ENCODE data around the gene MAP4K3. TPM values are rescaled to one million over a fixed set of nuclear protein-coding genes. Genes with fewer than 3 reads are reported as not detected.
"Not testable (repeated sequence)": the region's sequence is repeated elsewhere in the genome, so short reads cannot be mapped to it uniquely, and the experiment has no call there.

MAP4K3 gene
- total RNA-seq, 1 experiment from 2014 or later = 73.1 TPM

DNA sequence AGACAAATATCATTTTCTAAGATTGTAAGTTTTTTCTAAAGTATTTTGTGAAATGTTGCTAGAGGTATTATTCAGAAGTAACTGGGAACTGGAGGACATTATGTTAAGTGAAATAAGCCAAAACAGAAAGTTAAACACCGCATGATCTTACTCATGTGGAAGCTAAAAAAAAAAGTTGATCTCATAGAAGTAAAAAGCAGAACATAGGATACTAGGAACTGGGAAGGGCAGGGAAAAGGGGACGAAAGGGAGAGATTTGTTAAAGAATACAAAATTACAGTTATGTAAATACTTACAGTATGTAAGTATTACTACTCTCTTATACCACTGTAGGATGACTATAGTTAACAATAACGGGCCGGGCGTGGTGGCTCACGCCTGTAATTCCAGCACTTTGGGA, 146.7 kb downstream of the MAP4K3 start:
- DNase-seq (ENCODE audit: low read depth, low spot score) = no peak
- in situ Hi-C loops (cut with HindIII; ENCODE audit: low pct_unique_long_range_greater_than_20kb, low sequenced_read_pairs) = no loop called here

DNA sequence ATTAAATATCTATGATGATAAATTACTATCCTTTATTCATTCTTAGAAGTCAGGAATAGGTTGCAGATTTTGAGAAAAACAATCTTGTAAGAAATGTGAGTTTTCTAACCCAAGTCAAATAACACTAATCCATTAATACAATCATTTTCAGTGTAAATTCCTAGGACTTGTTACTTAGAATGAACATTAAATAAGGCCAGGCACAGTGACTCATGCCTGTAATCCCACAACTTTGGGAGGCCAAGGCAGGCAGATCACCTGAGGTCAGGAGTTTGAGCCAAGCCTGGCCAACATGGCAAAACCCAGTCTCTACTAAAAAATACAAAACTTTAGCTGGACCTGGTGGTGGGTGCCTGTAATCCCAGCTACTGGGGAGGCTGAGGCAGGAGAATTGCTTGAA, 147.5 kb downstream of the MAP4K3 start:
- in situ Hi-C loops (cut with HindIII; ENCODE audit: low pct_unique_long_range_greater_than_20kb, low sequenced_read_pairs) = no loop called here
- no peak for DNase-seq (ENCODE audit: low read depth, low spot score)

DNA sequence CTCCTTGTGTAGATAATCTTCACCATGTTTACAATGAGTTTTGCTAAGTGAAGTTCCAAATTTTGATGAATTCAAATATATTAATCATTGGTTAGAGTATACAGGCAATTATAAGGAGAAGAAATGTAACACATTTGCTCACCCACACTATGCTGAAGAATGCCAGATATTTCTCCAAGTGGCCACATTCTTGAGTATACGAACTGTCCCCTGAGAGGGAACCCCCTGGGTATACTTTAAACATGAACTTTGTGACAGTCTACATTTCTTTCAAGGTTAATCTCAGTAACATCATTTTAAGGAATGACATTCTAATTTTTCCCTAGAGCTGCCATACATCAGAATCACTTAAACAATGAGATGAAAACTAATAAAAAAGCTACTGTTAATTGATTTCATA, 153.5 kb downstream of the MAP4K3 start:
- no peak for DNase-seq (ENCODE audit: low read depth, low spot score)
- in situ Hi-C loops (cut with HindIII; ENCODE audit: low pct_unique_long_range_greater_than_20kb, low sequenced_read_pairs) = no loop called here

DNA sequence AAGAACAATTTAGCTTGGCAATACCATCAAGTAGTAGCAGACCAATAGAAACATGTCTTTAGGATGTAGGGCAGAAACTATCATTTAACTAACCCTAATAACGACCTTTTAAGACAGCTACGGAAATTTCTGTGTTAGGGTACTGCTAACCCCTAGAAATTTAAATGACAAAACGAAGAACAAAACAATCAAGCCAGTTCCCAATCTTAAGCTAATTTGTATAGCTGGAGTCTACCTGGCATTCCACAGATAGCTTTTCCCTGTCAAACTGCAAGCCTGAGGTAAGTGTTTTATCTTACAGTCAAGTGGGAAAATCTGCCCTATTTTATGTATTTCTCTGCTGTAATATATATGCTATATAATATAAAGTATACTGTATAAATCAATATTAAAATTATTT, 155.7 kb downstream of the MAP4K3 start:
- in situ Hi-C loops (cut with HindIII; ENCODE audit: low pct_unique_long_range_greater_than_20kb, low sequenced_read_pairs) = no loop called here
- no peak for DNase-seq (ENCODE audit: low read depth, low spot score)

- no peak for DNase-seq (ENCODE audit: low read depth, low spot score)
- in situ Hi-C loops (cut with HindIII; ENCODE audit: low pct_unique_long_range_greater_than_20kb, low sequenced_read_pairs) = no loop called here
Measured at GRCh38 chr2:39275016-39275415, 162.1 kb downstream of the MAP4K3 start.

DNA sequence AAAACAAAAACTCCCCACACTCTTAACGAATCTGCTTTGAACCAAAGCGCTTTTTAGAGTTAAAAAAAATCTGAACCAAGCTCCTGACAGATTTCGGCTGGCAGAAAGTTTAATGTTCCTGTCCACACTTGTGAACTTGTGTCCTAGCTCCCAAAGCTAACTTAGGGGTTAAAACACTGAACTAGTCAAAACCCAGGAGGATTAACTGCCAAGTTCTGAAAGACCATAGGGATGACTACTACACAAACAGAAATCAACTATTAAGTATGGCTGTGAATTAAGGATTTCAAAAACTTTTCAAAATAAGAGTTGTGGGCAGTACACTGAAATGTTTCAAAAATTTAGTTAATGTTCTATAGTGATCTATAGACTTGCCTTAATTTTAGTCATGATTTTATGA, 167.1 kb downstream of the MAP4K3 start:
- in situ Hi-C loops (cut with HindIII; ENCODE audit: low pct_unique_long_range_greater_than_20kb, low sequenced_read_pairs) = no loop called here
- no peak for DNase-seq (ENCODE audit: low read depth, low spot score)

DNA sequence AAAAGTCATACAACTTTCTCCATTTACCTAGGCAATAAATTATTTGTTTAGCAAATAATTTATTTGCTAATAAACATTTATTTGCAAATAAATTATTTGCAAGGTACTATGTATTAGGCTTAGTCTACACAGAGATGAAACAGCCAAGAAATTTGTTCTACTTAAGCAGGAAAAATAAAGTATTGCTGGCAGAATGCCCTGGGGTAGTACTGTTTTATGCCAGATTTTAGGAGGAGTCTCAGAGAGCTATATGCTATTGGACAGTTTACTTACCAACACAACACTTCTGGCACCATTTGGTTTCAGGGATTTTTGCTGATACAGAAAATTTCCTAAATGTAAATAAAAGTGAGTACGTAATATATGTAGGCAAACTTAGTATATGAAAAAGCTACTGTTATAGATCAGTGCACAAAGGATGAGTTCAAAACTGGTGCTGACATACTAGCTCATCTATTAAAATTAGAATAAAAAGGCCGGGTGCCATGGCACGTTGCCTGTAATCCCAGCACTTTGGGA, 170.1 kb downstream of the MAP4K3 start:
- DNase-seq (ENCODE audit: low read depth, low spot score) = no peak
- in situ Hi-C loops (cut with HindIII; ENCODE audit: low pct_unique_long_range_greater_than_20kb, low sequenced_read_pairs) = no loop called here

DNA sequence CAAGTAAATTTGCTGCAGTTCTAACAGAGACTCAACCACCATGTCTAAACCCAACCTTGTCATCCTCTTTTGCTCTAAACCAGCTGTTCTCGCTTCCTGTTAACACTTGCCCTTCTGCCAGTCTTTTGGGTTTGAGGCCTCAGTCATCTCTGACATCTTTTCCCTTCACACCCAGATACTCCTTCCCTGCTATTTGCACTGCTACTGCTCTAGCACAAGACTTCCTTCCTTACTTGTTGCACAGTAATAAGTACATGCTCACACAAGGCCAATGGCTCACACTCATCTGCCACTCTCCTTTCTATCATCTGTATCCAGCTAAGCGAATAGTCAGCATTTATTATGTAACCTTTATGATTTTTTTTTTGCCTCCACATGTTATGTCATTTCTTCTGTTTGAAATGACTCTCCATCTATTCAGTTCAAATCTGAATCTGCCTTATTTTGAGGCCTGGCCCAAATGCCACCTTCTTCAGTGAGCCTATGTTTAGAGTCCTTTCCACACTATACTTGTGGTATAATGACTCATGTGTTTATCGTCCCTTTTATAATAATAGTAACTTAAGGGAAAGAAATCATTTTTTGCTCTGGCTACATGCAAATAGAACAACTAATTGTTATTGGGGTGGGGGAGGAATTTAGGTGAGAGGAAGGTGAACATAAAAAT, 170.8 kb downstream of the MAP4K3 start:
- in situ Hi-C loops (cut with HindIII; ENCODE audit: low pct_unique_long_range_greater_than_20kb, low sequenced_read_pairs) = no loop called here
- no peak for DNase-seq (ENCODE audit: low read depth, low spot score)

- in situ Hi-C loops (cut with HindIII; ENCODE audit: low pct_unique_long_range_greater_than_20kb, low sequenced_read_pairs) = no loop called here
- no peak for DNase-seq (ENCODE audit: low read depth, low spot score)
Measured at GRCh38 chr2:39265315-39265714, 171.8 kb downstream of the MAP4K3 start.

GRCh38 chr2:39264733-39265132, 172.4 kb downstream of the MAP4K3 start:
- in situ Hi-C loops (cut with HindIII; ENCODE audit: low pct_unique_long_range_greater_than_20kb, low sequenced_read_pairs) = no loop called here
- DNase-seq (ENCODE audit: low read depth, low spot score) = no peak

DNA sequence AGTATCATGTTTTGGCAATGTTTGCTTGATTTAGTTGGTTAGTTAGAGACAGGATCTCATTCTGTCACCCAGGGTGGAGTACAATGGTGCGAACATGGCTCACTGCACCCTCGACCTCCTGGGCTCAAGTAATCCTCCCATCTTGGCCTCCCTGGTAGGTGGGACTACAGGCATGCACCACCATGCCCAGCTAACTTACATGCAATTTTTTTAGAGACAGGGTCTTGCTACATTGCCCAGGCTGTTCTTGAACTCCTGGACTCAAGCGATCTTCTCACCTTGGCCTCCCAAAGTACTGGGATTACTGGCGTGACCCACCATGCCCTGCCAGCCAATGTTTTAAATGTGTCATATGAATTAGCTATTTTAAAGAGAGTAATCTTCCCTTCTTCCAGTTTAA, 177.0 kb downstream of the MAP4K3 start:
- in situ Hi-C loops (cut with HindIII; ENCODE audit: low pct_unique_long_range_greater_than_20kb, low sequenced_read_pairs) = no loop called here
- no peak for DNase-seq (ENCODE audit: low read depth, low spot score)

GRCh38 chr2:39256040-39256439, 181.0 kb downstream of the MAP4K3 start:
- in situ Hi-C loops (cut with HindIII; ENCODE audit: low pct_unique_long_range_greater_than_20kb, low sequenced_read_pairs) = no loop called here
- DNase-seq (ENCODE audit: low read depth, low spot score) = no peak

DNA sequence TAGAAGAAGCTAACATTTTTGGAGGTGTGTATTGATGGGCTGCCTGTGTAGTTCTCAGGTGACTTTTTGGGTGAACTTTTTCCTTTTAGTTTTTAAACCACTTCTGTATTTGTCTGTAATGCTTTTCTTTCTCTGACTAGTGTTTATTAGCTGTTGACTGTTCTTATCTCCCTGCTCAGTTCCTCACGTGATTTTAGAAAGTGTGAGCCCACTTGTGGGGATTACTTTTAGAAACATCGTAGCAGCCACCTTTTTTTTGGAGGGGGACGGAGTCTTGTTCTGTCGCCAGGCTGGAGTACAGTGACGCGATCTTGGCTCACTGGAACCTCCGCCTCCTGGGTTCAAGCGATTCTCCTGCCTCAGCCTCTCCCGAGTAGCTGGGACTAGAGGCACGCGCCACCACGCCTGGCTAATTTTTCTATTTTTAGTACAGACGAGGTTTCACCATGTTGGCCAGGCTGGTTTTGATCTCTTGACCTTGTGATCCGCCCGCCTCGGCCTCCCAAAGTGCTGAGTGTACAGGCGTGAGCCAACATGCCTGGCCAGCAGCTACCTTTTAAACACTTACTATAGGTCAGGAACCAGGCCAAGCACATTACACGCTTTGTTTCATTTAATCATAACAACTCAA, 184.1 kb downstream of the MAP4K3 start:
- in situ Hi-C loops (cut with HindIII; ENCODE audit: low pct_unique_long_range_greater_than_20kb, low sequenced_read_pairs) = no loop called here
- no peak for DNase-seq (ENCODE audit: low read depth, low spot score)

- in situ Hi-C loops (cut with HindIII; ENCODE audit: low pct_unique_long_range_greater_than_20kb, low sequenced_read_pairs) = no loop called here
Measured at GRCh38 chr2:39247512-39248043, 189.5 kb downstream of the MAP4K3 start.

DNA sequence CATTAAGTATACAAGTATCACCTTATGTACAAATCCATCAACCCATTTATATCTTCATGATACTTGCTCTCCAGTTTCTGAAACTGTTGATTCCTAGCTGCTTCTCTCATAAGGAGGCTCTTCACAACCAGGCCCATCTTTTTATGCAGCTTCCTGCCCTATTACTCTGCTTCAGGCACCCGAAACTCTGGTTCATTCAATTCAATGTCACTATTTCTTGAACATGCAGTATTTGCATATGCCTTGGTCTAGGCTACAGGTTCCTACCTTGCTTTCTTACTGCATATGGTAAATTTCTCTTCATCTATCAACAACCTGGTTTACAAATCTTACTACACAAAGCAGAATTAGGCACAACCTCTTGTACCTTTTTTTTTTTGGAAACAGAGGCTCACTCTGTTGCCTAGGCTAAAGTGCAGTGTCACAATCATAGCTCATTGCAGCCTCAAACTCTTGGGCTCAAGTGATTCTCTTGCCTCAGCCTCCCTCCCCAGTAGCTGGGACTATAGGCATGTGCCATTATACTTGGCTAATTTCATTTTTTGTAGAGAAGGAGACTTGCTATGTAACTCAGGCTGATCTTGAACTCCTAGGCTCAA, 190.6 kb downstream of the MAP4K3 start:
- in situ Hi-C loops (cut with HindIII; ENCODE audit: low pct_unique_long_range_greater_than_20kb, low sequenced_read_pairs) = no loop called here
- DNase-seq (ENCODE audit: low read depth, low spot score) = no peak

More at GRCh38 chr2:39247512-39248043, 189.5 kb downstream of the MAP4K3 start:
- no peak for DNase-seq (ENCODE audit: low read depth, low spot score)

DNA sequence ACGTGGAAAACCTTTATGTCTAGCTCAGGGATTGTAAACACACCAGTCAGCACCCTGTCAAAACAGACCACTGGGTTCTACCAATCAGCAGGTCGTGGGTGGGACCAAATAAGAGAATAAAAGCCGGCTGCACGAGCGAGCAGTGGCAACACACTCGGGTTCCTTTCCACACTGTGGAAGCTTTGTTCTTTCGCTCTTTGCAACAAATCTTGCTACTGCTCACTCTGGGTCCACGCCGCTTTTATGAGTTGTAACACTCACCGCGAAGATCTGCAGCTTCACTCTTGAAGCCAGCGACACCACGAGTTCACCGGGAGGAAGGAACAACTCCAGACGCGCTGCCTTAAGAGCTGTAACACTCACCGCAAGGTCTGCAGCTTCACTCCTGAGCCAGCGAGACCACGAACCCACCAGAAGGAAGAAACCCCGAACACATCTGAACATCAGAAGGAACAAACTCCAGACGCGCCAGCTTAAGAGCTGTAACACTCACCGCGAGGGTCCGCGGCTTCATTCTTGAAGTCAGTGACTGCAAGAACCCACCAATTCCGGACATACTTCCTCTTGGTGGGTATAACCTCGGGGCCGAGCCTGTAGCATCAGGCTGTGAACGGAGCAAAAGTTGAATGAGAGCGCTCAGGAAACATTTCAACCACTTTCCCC, 192.0 kb downstream of the MAP4K3 start:
- DNase-seq (ENCODE audit: low read depth, low spot score); in situ Hi-C loops (cut with HindIII; ENCODE audit: low pct_unique_long_range_greater_than_20kb, low sequenced_read_pairs): not testable (repeated sequence)

DNA sequence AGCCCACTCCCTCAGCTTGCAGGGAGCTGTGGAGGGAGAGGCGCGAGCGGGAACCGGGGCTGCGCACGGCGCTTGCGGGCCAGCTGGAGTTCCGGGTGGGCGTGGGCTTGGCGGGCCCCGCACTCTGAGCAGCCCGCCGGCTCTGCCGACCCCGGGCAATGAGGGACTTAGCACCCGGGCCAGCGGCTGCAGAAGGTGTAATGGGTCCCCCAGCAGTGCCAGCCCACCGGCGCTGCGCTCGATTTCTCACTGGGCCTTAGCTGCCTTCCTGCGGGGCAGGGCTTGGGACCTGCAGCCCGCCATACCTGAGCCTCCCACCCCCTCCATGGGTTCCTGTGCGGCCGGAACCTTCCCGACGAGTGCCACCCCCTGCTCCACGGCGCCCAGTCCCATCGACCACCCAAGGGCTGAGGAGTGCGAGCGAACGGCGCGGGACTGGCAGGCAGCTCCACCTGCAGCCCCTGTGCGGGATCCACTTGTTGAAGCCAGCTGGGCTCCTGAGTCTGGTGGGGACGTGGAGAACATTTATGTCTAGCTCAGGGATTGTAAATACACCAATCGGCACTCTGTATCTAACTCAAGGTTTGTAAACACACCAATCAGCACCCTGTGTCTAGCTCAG, 192.7 kb downstream of the MAP4K3 start:
- in situ Hi-C loops (cut with HindIII; ENCODE audit: low pct_unique_long_range_greater_than_20kb, low sequenced_read_pairs); DNase-seq (ENCODE audit: low read depth, low spot score): not testable (repeated sequence)

Data from SK-MEL-5 (cell line).